Muscle layer of duodenum (tissue), 2 donors: Measurements from ENCODE around the gene BAZ1B.
"Not testable (repeated sequence)": the region's sequence is repeated elsewhere in the genome, so short reads cannot be mapped to it uniquely, and the experiment has no call there.

Experiments used
- H3K27ac ChIP-seq: one replicate; pipeline ENCODE4 v1.7.0; 2013; ENCODE audit warnings: mild to moderate bottlenecking, low read length
- H3K27me3 ChIP-seq: one replicate; pipeline ENCODE4 v1.7.0; 2013; ENCODE audit warnings: low read depth, mild to moderate bottlenecking, control low read depth, low read length
- H3K36me3 ChIP-seq, 2 donors: one replicate each; pipeline ENCODE4 v1.7.0; 2013; ENCODE audit warnings: low read length in 2 of 2, control low read depth in 1 of 2, mild to moderate bottlenecking in 1 of 2; ENCODE audit not compliant: insufficient read depth in 2 of 2, control insufficient read depth in 1 of 2
- H3K4me1 ChIP-seq, 2 donors: one replicate each; pipeline ENCODE4 v1.7.0; 2013; ENCODE audit warnings: low read length in 2 of 2, mild to moderate bottlenecking in 2 of 2, control low read depth in 1 of 2, moderate library complexity in 1 of 2; ENCODE audit not compliant: insufficient read depth in 2 of 2, control insufficient read depth in 1 of 2
- H3K4me3 ChIP-seq, 2 donors: one replicate each; pipeline ENCODE4 v1.7.0; 2013; ENCODE audit warnings: low read length in 2 of 2, low read depth in 1 of 2, mild to moderate bottlenecking in 1 of 2
- H3K9me3 ChIP-seq, 2 donors: one replicate each; pipeline ENCODE4 v1.7.0; 2013; ENCODE audit warnings: low read length in 2 of 2, control low read depth in 1 of 2, mild to moderate bottlenecking in 1 of 2; ENCODE audit not compliant: control insufficient read depth in 1 of 2
- donor health status: healthy.

The BAZ1B gene

DNA sequence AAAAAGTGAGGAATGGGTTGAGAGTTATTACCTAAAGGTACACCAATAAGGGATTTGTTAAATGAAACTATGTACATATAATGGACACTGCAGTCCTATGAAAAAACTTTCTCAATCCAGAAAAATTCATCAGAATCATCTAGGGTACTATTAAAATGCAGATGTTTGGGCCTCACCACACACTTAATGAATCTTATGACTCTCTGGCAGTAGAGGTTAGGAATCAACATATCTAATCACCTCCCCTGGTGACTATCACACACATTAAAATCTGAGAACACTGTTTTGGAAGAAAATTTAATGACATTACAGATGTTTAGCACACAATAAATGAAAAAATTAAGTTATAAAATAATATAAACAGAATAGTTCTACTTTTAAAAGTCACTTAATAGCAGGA is 32.1 kb downstream of the BAZ1B start:
- no peaks in the 10 kb centered on the region for H3K4me1 ChIP-seq
- no peaks in the 10 kb centered on the region for H3K27me3 ChIP-seq
- no peaks in the 10 kb centered on the region for H3K9me3 ChIP-seq
- H3K36me3 ChIP-seq: peaks cover 39 to 55% of the 10 kb centered on the region in 2 donors
- no peak overlapping the region for H3K4me3 ChIP-seq
- no peak overlapping the region for H3K27ac ChIP-seq

DNA sequence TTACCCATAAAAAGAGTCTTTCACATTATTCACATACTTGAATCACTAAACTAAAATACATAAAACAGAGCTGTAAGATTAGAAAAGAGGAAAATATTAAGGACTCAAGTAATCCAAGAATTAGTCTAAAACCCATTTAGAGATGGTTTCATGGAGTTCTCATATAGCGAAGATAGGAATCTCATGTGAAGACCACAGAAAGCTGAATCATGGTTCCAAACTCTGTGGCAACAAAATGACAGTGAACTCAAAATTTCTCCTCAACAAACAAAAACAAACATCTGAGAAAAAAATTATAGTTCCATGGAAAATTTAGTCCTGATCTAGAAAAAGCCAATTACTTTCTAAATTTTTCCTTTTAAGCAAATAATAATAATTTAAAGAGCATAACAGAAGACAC is 34.6 kb downstream of the BAZ1B start:
- peaks cover 38 to 44% of the 10 kb centered on the region in 2 donors for H3K36me3 ChIP-seq
- no peaks in the 10 kb centered on the region for H3K4me1 ChIP-seq
- H3K27ac ChIP-seq: no peak overlapping the region
- H3K27me3 ChIP-seq: no peaks in the 10 kb centered on the region
- H3K4me3 ChIP-seq: no peak overlapping the region
- H3K9me3 ChIP-seq: no peaks in the 10 kb centered on the region

- no peaks in the 10 kb centered on the region for H3K27me3 ChIP-seq
- no peaks in the 10 kb centered on the region for H3K4me1 ChIP-seq
- no peak overlapping the region for H3K27ac ChIP-seq
- no peak overlapping the region for H3K4me3 ChIP-seq
- H3K9me3 ChIP-seq: no peaks in the 10 kb centered on the region
- H3K36me3 ChIP-seq: peaks cover 17 to 23% of the 10 kb centered on the region in 2 donors
These were observed 38.9 kb downstream of the BAZ1B start for GRCh38 chr7:73483171-73483570.

DNA sequence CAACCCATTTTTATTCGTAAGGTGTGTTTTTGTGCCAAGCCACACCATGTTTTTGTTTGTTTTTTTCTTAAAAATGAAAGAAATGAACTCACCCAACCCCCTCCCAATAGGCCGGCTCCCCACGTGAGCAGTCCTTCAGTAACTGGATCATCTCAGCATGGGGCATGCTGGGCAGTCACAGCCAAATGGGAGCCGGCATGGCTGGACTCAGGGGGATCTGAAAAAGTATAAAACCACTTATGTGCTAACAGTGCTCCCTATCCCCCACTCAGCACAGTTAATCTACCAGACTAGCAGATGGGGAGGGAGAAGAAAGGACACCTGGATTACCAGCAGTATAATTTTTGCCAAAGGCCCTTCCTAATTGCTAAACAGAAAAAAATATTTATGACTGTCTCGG is 39.3 kb downstream of the BAZ1B start:
- H3K9me3 ChIP-seq: no peaks in the 10 kb centered on the region
- no peaks in the 10 kb centered on the region for H3K27me3 ChIP-seq
- H3K27ac ChIP-seq: no peak overlapping the region
- peaks cover 17 to 23% of the 10 kb centered on the region in 2 donors for H3K36me3 ChIP-seq
- H3K4me1 ChIP-seq: no peaks in the 10 kb centered on the region
- no peak overlapping the region for H3K4me3 ChIP-seq

DNA sequence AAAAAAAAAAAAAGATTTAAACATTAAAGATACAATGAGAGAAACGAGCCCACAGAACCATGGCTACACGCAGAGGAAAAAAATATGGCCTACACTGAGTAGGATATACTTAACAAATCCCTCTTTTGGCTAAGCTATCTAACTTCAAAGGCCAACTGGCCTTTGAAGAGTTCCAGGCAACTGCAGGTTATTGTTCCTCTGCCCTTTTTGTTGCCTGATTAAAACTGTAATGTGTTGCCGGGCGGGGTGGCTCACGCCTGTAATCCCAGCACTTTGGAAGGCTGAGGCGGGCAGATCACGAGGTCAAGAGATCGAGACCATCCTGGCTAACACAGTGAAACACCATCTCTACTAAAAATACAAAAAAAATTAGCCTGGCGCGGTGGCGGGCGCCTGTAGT is 40.6 kb downstream of the BAZ1B start:
- H3K27ac ChIP-seq, H3K9me3 ChIP-seq, H3K4me1 ChIP-seq, H3K27me3 ChIP-seq, H3K4me3 ChIP-seq: not testable (repeated sequence)
- H3K36me3 ChIP-seq: peaks cover 29% of the 10 kb centered on the region in 2 donors

- no peaks in the 10 kb centered on the region for H3K9me3 ChIP-seq
- H3K27me3 ChIP-seq: no peaks in the 10 kb centered on the region
- H3K27ac ChIP-seq: no peak overlapping the region
- H3K4me1 ChIP-seq: no peaks in the 10 kb centered on the region
- no peak overlapping the region for H3K4me3 ChIP-seq
- H3K36me3 ChIP-seq: peaks cover 37 to 41% of the 10 kb centered on the region in 2 donors
These were observed 43.5 kb downstream of the BAZ1B start for GRCh38 chr7:73478549-73478948.

GRCh38 chr7:73477376-73477775 is 44.7 kb downstream of the BAZ1B start:
- Histone ChIP-seq H3K4me3 (no peak overlapping the region), H3K4me1 (no peaks in the 10 kb centered on the region), H3K27me3 (no peaks in the 10 kb centered on the region), H3K9me3 (no peaks in the 10 kb centered on the region), H3K27ac (no peak overlapping the region), H3K36me3 (peaks cover 32 to 41% of the 10 kb centered on the region in 2 donors)

DNA sequence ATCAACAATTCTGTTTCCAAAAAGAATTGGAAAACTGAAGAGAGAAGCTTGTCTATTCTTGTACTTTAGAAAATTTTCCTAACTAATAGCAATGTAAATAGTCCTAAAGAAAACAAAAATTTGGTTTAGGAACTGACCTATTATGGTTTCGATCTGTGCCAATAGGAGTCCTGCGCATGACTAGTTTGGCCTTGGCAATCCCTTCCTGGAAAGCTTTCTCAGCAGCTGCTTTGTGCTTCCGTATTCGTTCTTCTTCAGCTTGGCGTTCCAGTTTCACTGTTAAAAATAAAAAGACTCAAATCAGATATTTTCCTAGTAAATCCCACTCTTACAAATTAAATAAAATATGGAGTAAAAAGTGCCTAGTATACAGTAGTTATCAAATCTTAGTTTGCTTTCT is 51.9 kb downstream of the BAZ1B start:
- Histone ChIP-seq H3K4me3 (no peak overlapping the region), H3K36me3 (peaks cover 42 to 57% of the 10 kb centered on the region in 2 donors), H3K27me3 (no peaks in the 10 kb centered on the region), H3K9me3 (no peaks in the 10 kb centered on the region), H3K4me1 (no peaks in the 10 kb centered on the region), H3K27ac (no peak overlapping the region)

DNA sequence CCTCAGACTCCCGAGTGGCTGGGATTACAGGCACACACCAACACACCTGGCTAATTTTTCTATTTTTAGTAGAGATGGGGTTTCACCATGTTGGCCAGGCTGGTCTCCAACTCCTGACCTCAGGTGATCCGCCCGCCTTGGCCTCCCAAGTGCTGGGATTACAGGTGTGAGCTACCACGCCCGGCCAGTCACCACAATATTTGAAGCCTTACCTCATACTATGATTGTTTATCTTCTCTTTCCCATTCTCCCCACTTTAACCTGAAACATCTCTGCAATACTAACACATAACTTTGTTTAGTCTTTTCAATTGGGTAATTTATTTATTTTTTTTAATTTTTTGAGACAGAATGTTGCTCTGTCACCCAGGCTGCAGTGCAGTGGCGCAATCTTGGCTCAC is 55.0 kb downstream of the BAZ1B start:
- H3K4me1 ChIP-seq, H3K9me3 ChIP-seq, H3K27ac ChIP-seq, H3K4me3 ChIP-seq, H3K27me3 ChIP-seq: not testable (repeated sequence)
- H3K36me3 ChIP-seq: peaks cover 64 to 83% of the 10 kb centered on the region in 2 donors

- Histone ChIP-seq H3K36me3 (peaks cover 64 to 88% of the 10 kb centered on the region in 2 donors), H3K9me3 (no peaks in the 10 kb centered on the region), H3K4me1 (no peaks in the 10 kb centered on the region), H3K27ac (no peak overlapping the region), H3K4me3 (no peak overlapping the region), H3K27me3 (no peaks in the 10 kb centered on the region)
These were observed 56.0 kb downstream of the BAZ1B start for GRCh38 chr7:73466112-73466511.

GRCh38 chr7:73463966-73464365 is 58.1 kb downstream of the BAZ1B start:
- no peaks in the 10 kb centered on the region for H3K9me3 ChIP-seq
- H3K36me3 ChIP-seq: peaks cover 56 to 94% of the 10 kb centered on the region in 2 donors
- H3K27me3 ChIP-seq: no peaks in the 10 kb centered on the region
- no peaks in the 10 kb centered on the region for H3K4me1 ChIP-seq
- no peak overlapping the region for H3K27ac ChIP-seq
- no peak overlapping the region for H3K4me3 ChIP-seq

DNA sequence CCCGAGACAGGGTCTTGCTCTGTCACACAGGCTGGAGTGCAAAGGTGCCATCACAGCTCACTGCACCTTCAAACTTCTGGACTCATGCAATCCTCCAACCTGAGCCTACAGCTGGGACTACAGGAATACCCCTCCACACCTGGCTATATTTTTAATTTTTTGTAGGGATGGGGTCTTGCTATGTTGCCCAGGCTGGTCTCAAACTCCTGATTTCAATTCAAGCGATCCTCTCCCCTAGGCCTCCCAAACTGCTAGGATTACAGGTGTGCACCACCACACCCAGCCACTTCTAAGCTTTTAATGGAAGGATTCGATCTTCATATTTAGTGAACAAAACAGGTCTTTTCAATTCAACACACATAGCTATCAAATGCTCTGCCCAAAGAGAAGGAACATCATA is 58.8 kb downstream of the BAZ1B start:
- Histone ChIP-seq H3K36me3 (peaks cover 50 to 95% of the 10 kb centered on the region in 2 donors), H3K4me3 (no peak overlapping the region), H3K9me3 (no peaks in the 10 kb centered on the region), H3K4me1 (no peaks in the 10 kb centered on the region), H3K27ac (no peak overlapping the region), H3K27me3 (no peaks in the 10 kb centered on the region)
